ENCODE measurements around the gene MPDZ.

Gene MPDZ

GRCh38 chr9:13083366-13083765 is 196.1 kb downstream of the MPDZ start:
- no peak for DNase-seq (ENCODE audit: low spot score)

- no peak for DNase-seq (ENCODE audit: low spot score)
Measured at GRCh38 chr9:13082796-13083195, 196.7 kb downstream of the MPDZ start.

DNA sequence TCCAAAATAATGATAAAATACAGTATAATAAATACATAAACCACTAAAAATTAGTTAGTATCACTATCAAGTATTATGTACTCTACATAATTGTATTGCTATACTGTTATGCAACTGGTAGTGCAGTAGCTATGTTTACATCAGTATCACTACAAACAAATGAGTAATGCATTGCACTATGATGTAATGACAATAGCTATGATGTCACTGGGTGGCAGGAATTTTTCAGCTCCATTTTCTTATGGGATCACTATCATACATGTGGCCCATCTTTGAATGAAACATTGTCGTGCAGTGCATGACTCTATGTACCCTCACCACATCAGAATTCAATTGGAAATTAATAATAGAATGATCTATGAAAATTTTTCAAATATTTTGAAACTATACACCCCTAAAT is 201.3 kb downstream of the MPDZ start:
- no peak for DNase-seq (ENCODE audit: low spot score)

GRCh38 chr9:13076616-13077015 is 202.9 kb downstream of the MPDZ start:
- no peak for DNase-seq (ENCODE audit: low spot score)

- no peak for DNase-seq (ENCODE audit: low spot score)
Measured at GRCh38 chr9:13071921-13072320, 207.6 kb downstream of the MPDZ start.

GRCh38 chr9:13070612-13071595 is 208.6 kb downstream of the MPDZ start:
- no peak for DNase-seq (ENCODE audit: low spot score)

GRCh38 chr9:13069498-13069897 is 210.0 kb downstream of the MPDZ start:
- no peak for DNase-seq (ENCODE audit: low spot score)

GRCh38 chr9:13064676-13065075 is 214.8 kb downstream of the MPDZ start:
- no peak for DNase-seq (ENCODE audit: low spot score)

DNA sequence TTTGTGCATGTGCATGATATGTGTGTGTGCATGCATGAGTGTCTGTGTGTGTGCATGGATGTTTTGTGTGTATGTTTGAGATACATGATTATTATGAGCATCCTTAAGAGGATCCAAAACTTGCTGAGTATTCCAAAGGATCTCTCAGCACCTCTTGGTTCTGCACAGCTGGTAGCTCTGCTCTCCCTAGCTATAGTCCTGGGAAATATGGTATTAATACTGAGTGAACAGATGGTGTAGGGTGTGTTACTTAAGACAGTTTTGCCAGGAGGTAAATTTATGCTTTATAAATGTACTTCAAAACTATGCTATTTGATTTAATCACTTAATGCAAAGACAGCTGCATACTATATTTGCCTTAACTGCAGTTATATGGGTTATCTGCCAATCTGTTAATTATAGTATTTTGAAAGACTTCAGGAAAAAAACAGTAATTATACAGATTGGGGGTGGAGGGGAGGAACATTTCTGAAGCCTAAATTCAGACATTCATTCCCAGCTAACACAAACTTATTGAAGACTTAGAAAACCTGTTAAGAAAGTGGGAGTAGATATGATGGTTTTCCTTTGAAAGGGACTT is 215.5 kb downstream of the MPDZ start:
- no peak for DNase-seq (ENCODE audit: low spot score)

DNA sequence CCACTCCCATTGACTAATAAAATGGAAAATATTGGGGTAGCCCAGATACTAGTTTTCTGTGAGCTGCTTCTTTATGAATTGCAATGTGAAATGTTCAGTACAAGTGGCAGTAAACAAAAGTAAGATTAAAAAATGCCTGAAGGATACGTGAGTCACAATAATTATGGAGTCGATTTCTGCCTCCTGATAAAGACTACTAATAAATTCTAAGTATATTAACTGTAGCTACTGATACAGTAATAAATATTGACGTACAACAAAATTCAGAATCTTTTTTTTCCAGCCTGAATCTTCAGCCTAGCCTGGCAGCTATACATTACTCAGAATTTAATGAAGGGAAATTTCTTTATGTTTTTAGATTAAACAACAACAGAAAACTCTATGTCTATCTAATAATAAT is 218.1 kb downstream of the MPDZ start:
- no peak for DNase-seq (ENCODE audit: low spot score)
